OCI-LY3 (cell line): Measurements from ENCODE around the gene COMT.

Experiments
- CTCF ChIP-seq: fragments of 200-600, 300-600 bp; sonication (generic); IDR thresholded peaks from 2 replicates; pipeline ENCODE4 v1.5.1; 2014; ENCODE audit warnings: antibody characterized with exemption, low read length, low read depth
- EZH2phosphoT487 ChIP-seq: fragments of 200-600 bp; shearing (Covaris generic); IDR thresholded peaks from 2 replicates; pipeline ENCODE4 v1.6.1; 2018; ENCODE audit warnings: antibody characterized with exemption, mixed run types, low read depth

- TF ChIP-seq CTCF (no peak), EZH2phosphoT487 (no peak)
These were observed 43.8 kb upstream of the COMT start for GRCh38 chr22:19897726-19898125.
